Ovary (tissue), 9 donors: ENCODE measurements around the gene SGTB. TPM values are rescaled to one million over a fixed set of nuclear protein-coding genes. Genes with fewer than 3 reads are reported as not detected.

Experiments
- DNase-seq, 5 donors: peaks; one replicate each; pipeline ENCODE4 v3.0.0-alpha.2; 2019 to 2020
- H3K27ac ChIP-seq, 2 donors: fragments of 200-600 bp; one replicate each; pipeline versions ENCODE4 v1.5.1 to v1.8.0; 2019 to 2022
- H3K27me3 ChIP-seq: fragments of 200-600 bp; one replicate; pipeline ENCODE4 v1.8.0; 2022
- H3K36me3 ChIP-seq: fragments of 200-600 bp; sonication (generic); one replicate; pipeline ENCODE4 v1.5.1; 2019
- H3K4me1 ChIP-seq: one replicate; pipeline ENCODE4 v1.8.1; 2013; ENCODE audit warnings: mild to moderate bottlenecking, moderate library complexity; ENCODE audit not compliant: insufficient read depth
- H3K4me3 ChIP-seq: fragments of 200-600 bp; sonication (generic); one replicate; pipeline ENCODE4 v1.5.1; 2017
- H3K9me3 ChIP-seq, 2 donors: fragments of 200-600 bp in 1 of 2; sonication (generic) in 1 of 2; one replicate each; pipeline versions ENCODE4 v1.5.1 to v1.8.1; 2013 to 2019; ENCODE audit warnings: mild to moderate bottlenecking in 1 of 2, moderate library complexity in 1 of 2
- CTCF ChIP-seq, 3 donors: fragments of 450-650 bp in 2 of 3; fragments of 200-600 bp in 1 of 3; IDR thresholded peaks; one replicate each; pipeline versions ENCODE4 v1.5.1 to v1.8.0; 2016 to 2022; ENCODE audit warnings: antibody characterized with exemption in 3 of 3, mild to moderate bottlenecking in 1 of 3
- EP300 ChIP-seq: sonication (generic); formaldehyde crosslinking; IDR thresholded peaks from one replicate; pipeline ENCODE4 v1.6.1; 2017; ENCODE audit warnings: antibody characterized with exemption
- POLR2A ChIP-seq: fragments of 450-650 bp; IDR thresholded peaks from one replicate; pipeline ENCODE4 v1.6.1; 2017; ENCODE audit warnings: antibody characterized with exemption, mild to moderate bottlenecking, moderate library complexity
- WGBS, 3 donors: extraction: QIAGEN DNeasy Blood & Tissue Kit in 1 of 3; methylation state at CpG; one replicate each; pipeline versions ENCODE4 v1.1.5 to v1.1.7; 2013 to 2017; 5-methylcytosine and 5-hydroxymethylcytosine counted together
- intact Hi-C, 4 donors: fragments of 100-400 bp; cut with DNase I; formaldehyde crosslinking; loops; one replicate each; pipeline versions ENCODE4 v1.11.0 to v1.15.1; 2022 to 2023
- polyA plus RNA-seq, 2 donors: library from polyadenylated mRNA; stranded (reverse); fragments of 200-250 nt in 1 of 2; fragments of 350-450 nt in 1 of 2; fragmentation: Illumina TruSeq in 1 of 2; extraction: RNeasy Lipid Tissue Mini Kit (QIAGEN cat#74804) in 1 of 2; gene quantifications; one replicate each; pipeline ENCODE4 v1.2.3, GENCODE V29; 2013 to 2014
- total RNA-seq, 7 donors: library from RNA; depleted of rRNA in 2 of 7; stranded (reverse); fragments of >200 nt in 2 of 7; fragmentation: NEBNext Ultra II Directional in 3 of 7; extraction: Animal tissue kit (Norgen Biotek cat#: 25700) in 3 of 7; gene quantifications; one replicate each; pipeline versions ENCODE4 v1.1.0 to v1.2.4, GENCODE V29; 2016 to 2023
- donor health status: DM: no; HTN: no; CAD: no; lungs with moderate emphysema.
- donor health status: DM: no; HTN: no; CAD: no.
- donor health status: Bipolar disorder and iron deficiency.
- donor health status: DM: yes; HTN: yes; CAD: no.
- donor health status: DM: no; HTN: no; CAD: no.
- donor health status: DM: yes; HTN: yes; CAD: no.

Gene SGTB
- total and polyA plus RNA-seq, 9 donors, result 2.6 to 9.9 (median 7.1) TPM

GRCh38 chr5:65630981-65631380 lies 90.9 kb downstream of the SGTB start:
- H3K27ac ChIP-seq, result no peak overlapping the region
- no peaks in the 10 kb centered on the region for H3K27me3 ChIP-seq
- intact Hi-C loops, result no loop called here
- TF ChIP-seq POLR2A, result no peak
- TF ChIP-seq CTCF (IDR thresholded peaks at IDR 0.05), result no peak
- TF ChIP-seq EP300, result no peak
- H3K4me1 ChIP-seq, result no peaks in the 10 kb centered on the region
- no peaks in the 10 kb centered on the region for H3K36me3 ChIP-seq
- no peak overlapping the region for H3K4me3 ChIP-seq
- DNase-seq, result no peak
- no peaks in the 10 kb centered on the region for H3K9me3 ChIP-seq

DNA sequence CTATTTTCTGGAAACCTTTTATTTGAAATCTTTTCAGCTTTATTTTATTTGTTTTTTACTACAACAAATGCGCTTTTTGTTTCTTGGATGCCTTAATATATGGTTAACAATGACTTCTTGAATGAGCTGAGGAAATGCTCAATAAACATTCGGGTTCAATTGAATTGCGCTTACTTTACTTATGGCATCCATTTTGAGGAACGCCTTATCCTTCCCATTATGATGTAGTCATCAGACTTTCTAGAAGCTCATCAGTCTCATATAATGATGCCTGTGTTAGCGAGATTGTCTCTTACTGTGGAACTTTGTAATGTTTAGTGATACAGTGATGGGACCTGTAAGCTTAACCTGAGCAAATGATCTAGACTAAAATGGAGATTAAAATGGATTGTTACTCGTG lies 96.2 kb downstream of the SGTB start:
- H3K4me1 ChIP-seq, result peaks cover 9% of the 10 kb centered on the region
- DNase-seq, result no peak
- no peak for TF ChIP-seq CTCF (IDR thresholded peaks at IDR 0.05)
- WGBS, 3 donors, result 61 to 66% (median 61%) methylated on average over 6 of the region's 6 CpGs
- no peaks in the 10 kb centered on the region for H3K9me3 ChIP-seq
- H3K27ac ChIP-seq, result no peak overlapping the region
- no peaks in the 10 kb centered on the region for H3K36me3 ChIP-seq
- intact Hi-C loops, result no loop called here
- H3K4me3 ChIP-seq, result peak overlapping the region; percentile 65
- no peaks in the 10 kb centered on the region for H3K27me3 ChIP-seq

DNA sequence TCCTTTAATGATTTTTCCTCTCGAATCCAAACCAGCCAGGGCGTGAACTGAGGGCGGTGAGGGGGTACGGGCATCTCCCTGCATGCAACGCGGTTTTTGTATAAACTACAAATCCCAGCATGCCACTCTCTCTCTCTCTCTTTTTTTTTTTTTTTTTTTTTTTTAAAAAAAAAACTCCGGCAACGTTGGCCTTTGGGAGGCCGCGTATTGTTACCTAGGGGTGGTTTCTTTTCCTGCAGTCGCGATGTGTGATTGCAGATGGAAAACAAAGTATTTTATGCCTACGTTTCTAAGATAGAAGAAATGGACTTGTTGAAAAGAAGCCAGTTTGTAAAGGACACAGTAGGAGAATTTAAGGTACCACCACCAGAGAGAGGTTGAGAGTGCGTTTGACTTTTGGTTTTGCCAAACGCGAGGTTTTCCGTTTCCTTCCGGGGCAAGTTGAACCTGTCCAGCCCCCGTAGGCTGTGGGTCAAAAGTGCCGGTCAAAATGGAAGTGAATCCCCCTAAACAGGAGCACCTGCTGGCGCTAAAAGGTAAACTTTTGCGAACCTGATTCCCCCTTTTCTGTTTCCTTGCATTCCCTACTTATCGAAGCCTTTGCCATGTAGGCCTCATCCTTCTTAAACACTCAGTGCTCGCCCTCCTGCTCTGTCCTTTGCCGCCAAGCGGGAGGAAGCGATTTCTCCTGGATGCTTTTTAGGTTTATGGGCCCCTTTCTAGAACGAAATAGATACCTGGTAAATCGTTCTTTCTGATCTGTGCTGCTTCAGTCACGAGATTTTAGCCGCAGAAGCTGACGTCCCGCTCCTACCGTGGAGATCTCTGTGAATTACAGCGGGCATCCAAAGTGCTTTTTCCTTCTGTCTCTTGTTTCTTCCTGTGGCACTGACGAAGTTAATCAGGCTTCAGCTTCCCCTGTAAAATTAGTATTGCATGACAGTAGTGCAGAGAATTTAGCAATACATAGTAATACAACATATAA lies 97.0 kb downstream of the SGTB start, which contains the start of the genes SHLD3 and TRAPPC13:
TSS of gene SHLD3 (plus strand) at position 457 of the 985 bp plus-strand sequence. CDS start 4,561 bp downstream, outside the sequence.
TSS of gene TRAPPC13 (plus strand) at position 457 of the 985 bp plus-strand sequence. CDS start at position 491, 34 bp downstream.
- no peaks in the 10 kb centered on the region for H3K27me3 ChIP-seq
- TF ChIP-seq EP300, result no peak
- TF ChIP-seq CTCF (IDR thresholded peaks at IDR 0.05), result no peak
- no peak for TF ChIP-seq POLR2A
- H3K4me3 ChIP-seq, result peak within 1 kb of the TSS; percentile 65
- intact Hi-C loops, result no loop called here
- WGBS, 3 donors, result 0% methylated on average over 36 of the region's 36 CpGs
- peak; percentile 81 to 86 (median 82) for DNase-seq
- no peaks in the 10 kb centered on the region for H3K9me3 ChIP-seq
- no peaks in the 10 kb centered on the region for H3K36me3 ChIP-seq
- H3K27ac ChIP-seq, result peak within 1 kb of the TSS; percentile 68 to 76
- H3K4me1 ChIP-seq, result peaks cover 9% of the 10 kb centered on the region

DNA sequence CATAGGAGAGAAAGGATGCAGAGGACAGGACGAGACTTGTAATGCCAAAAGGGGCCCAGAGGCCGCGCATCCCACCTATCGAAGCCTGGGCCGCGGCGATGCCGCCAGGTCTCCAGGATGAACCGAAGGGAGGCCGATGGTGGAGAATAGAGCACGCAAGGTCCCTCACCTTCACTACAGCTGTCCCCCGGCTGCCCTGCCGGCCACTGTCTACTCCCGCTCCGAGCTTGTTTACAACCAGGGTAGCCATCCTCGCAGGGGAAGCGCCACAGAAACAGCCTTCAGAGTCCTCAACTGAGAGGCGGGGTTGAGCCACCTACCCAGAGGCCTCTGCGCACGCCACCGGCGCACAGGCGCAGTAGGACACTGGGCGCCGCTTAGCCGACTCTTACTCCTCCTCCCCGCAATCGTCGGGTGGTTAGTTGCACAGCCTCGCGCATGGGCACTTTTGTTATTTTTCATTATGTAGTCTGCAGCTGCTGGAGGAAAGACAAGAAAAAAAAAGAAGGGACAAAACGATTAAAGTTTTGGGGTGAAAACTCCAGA lies 97.8 kb downstream of the SGTB start, which contains the start of gene TRIM23:
TSS of gene TRIM23 (minus strand) at position 309 of the 546 bp plus-strand sequence. CDS start at position 250, 59 bp downstream.
- WGBS, 3 donors, result 0 to 1% (median 0%) methylated on average over 32 of the region's 32 CpGs
- intact Hi-C loops, result no loop called here
- H3K4me1 ChIP-seq, result peaks cover 9% of the 10 kb centered on the region

More for the DNA sequence above, 97.8 kb downstream of the SGTB start, which contains the start of gene TRIM23:
- H3K9me3 ChIP-seq, result no peaks in the 10 kb centered on the region
- peak within 1 kb of the TSS; percentile 68 to 76 for H3K27ac ChIP-seq
- H3K4me3 ChIP-seq, result peak within 1 kb of the TSS; percentile 65
- H3K27me3 ChIP-seq, result no peaks in the 10 kb centered on the region
- peak; percentile 87 to 92 (median 89) for DNase-seq
- TF ChIP-seq POLR2A (peak; percentile 38), EP300 (no peak), CTCF (IDR thresholded peaks at IDR 0.05) (no peak)
- H3K36me3 ChIP-seq, result no peaks in the 10 kb centered on the region
